Measurements from ENCODE around the gene ACIN1. TPM values are rescaled to one million over a fixed set of nuclear protein-coding genes. Genes with fewer than 3 reads are reported as not detected.

Gene ACIN1
- total and polyA plus RNA-seq, 2 of the 13 experiments (the other 11 are each of a cell fraction or from before 2014, with no cell fraction given) = 165 to 183 TPM

- TF ChIP-seq ZNF800 (CRISPR knock-in tag; IDR thresholded peaks at IDR 0.05) (no peak), DZIP1 (CRISPR knock-in tag; IDR thresholded peaks at IDR 0.05) (no peak), ZSCAN22 (CRISPR knock-in tag; IDR thresholded peaks at IDR 0.05) (no peak), SMAD1 (CRISPR knock-in tag; IDR thresholded peaks at IDR 0.05; ENCODE audit: borderline replicate concordance, low read depth) (no peak), ADNP (CRISPR knock-in tag; IDR thresholded peaks at IDR 0.05) (no peak), ZNF501 (CRISPR knock-in tag; IDR thresholded peaks at IDR 0.05) (no peak), NBN (conservative IDR thresholded peaks at IDR 0.05) (no peak), ZEB1 (IDR thresholded peaks at IDR 0.05; ENCODE audit: insufficient replicate concordance, low read depth) (no peak), HNF4A (CRISPR knock-in tag; IDR thresholded peaks at IDR 0.05) (no peak), ZBTB34 (CRISPR knock-in tag; IDR thresholded peaks at IDR 0.05) (no peak), RBM22 (optimal IDR thresholded peaks at IDR 0.05; ENCODE audit: low read length) (no peak), KDM3A (CRISPR knock-in tag; IDR thresholded peaks at IDR 0.05; ENCODE audit: low read depth) (no peak)
- TF ChIP-seq, protein P1, sequence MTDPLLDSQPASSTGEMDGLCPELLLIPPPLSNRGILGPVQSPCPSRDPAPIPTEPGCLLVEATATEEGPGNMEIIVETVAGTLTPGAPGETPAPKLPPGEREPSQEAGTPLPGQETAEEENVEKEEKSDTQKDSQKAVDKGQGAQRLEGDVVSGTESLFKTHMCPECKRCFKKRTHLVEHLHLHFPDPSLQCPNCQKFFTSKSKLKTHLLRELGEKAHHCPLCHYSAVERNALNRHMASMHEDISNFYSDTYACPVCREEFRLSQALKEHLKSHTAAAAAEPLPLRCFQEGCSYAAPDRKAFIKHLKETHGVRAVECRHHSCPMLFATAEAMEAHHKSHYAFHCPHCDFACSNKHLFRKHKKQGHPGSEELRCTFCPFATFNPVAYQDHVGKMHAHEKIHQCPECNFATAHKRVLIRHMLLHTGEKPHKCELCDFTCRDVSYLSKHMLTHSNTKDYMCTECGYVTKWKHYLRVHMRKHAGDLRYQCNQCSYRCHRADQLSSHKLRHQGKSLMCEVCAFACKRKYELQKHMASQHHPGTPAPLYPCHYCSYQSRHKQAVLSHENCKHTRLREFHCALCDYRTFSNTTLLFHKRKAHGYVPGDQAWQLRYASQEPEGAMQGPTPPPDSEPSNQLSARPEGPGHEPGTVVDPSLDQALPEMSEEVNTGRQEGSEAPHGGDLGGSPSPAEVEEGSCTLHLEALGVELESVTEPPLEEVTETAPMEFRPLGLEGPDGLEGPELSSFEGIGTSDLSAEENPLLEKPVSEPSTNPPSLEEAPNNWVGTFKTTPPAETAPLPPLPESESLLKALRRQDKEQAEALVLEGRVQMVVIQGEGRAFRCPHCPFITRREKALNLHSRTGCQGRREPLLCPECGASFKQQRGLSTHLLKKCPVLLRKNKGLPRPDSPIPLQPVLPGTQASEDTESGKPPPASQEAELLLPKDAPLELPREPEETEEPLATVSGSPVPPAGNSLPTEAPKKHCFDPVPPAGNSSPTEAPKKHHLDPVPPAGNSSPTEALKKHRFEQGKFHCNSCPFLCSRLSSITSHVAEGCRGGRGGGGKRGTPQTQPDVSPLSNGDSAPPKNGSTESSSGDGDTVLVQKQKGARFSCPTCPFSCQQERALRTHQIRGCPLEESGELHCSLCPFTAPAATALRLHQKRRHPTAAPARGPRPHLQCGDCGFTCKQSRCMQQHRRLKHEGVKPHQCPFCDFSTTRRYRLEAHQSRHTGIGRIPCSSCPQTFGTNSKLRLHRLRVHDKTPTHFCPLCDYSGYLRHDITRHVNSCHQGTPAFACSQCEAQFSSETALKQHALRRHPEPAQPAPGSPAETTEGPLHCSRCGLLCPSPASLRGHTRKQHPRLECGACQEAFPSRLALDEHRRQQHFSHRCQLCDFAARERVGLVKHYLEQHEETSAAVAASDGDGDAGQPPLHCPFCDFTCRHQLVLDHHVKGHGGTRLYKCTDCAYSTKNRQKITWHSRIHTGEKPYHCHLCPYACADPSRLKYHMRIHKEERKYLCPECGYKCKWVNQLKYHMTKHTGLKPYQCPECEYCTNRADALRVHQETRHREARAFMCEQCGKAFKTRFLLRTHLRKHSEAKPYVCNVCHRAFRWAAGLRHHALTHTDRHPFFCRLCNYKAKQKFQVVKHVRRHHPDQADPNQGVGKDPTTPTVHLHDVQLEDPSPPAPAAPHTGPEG (CRISPR knock-in tag; IDR thresholded peaks at IDR 0.05) = 0 out of 2 replicates have a peak, but pooled peaks have one; percentile 49
- TF ChIP-seq, protein P2, sequence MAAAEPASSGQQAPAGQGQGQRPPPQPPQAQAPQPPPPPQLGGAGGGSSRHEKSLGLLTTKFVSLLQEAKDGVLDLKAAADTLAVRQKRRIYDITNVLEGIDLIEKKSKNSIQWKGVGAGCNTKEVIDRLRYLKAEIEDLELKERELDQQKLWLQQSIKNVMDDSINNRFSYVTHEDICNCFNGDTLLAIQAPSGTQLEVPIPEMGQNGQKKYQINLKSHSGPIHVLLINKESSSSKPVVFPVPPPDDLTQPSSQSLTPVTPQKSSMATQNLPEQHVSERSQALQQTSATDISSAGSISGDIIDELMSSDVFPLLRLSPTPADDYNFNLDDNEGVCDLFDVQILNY (CRISPR knock-in tag; conservative IDR thresholded peaks at IDR 0.05) = no peak
- TF ChIP-seq, protein P3, sequence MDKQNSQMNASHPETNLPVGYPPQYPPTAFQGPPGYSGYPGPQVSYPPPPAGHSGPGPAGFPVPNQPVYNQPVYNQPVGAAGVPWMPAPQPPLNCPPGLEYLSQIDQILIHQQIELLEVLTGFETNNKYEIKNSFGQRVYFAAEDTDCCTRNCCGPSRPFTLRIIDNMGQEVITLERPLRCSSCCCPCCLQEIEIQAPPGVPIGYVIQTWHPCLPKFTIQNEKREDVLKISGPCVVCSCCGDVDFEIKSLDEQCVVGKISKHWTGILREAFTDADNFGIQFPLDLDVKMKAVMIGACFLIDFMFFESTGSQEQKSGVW (CRISPR knock-in tag; IDR thresholded peaks at IDR 0.05; ENCODE audit: borderline replicate concordance) = no peak
- TF ChIP-seq, protein P4, sequence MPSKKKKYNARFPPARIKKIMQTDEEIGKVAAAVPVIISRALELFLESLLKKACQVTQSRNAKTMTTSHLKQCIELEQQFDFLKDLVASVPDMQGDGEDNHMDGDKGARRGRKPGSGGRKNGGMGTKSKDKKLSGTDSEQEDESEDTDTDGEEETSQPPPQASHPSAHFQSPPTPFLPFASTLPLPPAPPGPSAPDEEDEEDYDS (CRISPR knock-in tag; IDR thresholded peaks at IDR 0.05) = no peak; the same call in 1 of the 2 replicates
These were observed 42.7 kb downstream of the ACIN1 start (continued) for GRCh38 chr14:23052182-23052623.

Data from HepG2 (cell line).